Measurements from ENCODE around the gene LCP2. TPM values are rescaled to one million over a fixed set of nuclear protein-coding genes. Genes with fewer than 3 reads are reported as not detected.

Gene LCP2
- total and polyA plus RNA-seq, 2 of the 4 experiments (the other 2 are of a cell fraction) = not detected

- Histone ChIP-seq H3K9me1 (ENCODE audit: insufficient read depth, low read length) (no peaks in the 10 kb centered on the region), H3K4me1 (ENCODE audit: control insufficient read depth, insufficient read depth, low read length) (no peaks in the 10 kb centered on the region), H3K36me3 (ENCODE audit: control insufficient read depth, insufficient read depth, low read length) (no peaks in the 10 kb centered on the region), H3K4ac (ENCODE audit: low read depth, low read length) (no peak overlapping the region), H2BK20ac (ENCODE audit: low read depth, low read length) (no peak overlapping the region), H2BK120ac (ENCODE audit: low read depth, low read length) (no peak overlapping the region), H3K79me1 (ENCODE audit: low read depth in 1 of 2, low read length in 2 of 2) (no peaks in the 10 kb centered on the region), H3K4me2 (ENCODE audit: low read depth, low read length) (no peak overlapping the region), H2AK9ac (replicated peaks; ENCODE audit: low read depth, low read length, poor library complexity) (no peak overlapping the region), H2BK15ac (ENCODE audit: low read depth, low read length) (no peak overlapping the region), H4K91ac (ENCODE audit: insufficient read depth, low read depth, low read length) (no peak overlapping the region), H3K23ac (ENCODE audit: low read depth, low read length) (no peak overlapping the region), H3K27ac (ENCODE audit: insufficient read depth, low read length) (no peak overlapping the region), H3K4me3 (ENCODE audit: insufficient read depth, low read depth, low read length) (no peak overlapping the region), H4K8ac (ENCODE audit: low read depth in 2 of 2, low read length in 2 of 2) (no peak overlapping the region), H3K56ac (ENCODE audit: extremely low read depth, insufficient read depth, low read length) (no peak overlapping the region), H2AFZ (replicated peaks; ENCODE audit: low read length, poor library complexity) (no peak overlapping the region), H2AK5ac (ENCODE audit: low read depth, low read length) (no peak overlapping the region), H2BK5ac (ENCODE audit: low read depth, low read length, poor library complexity, severe bottlenecking) (no peak overlapping the region), H3K9me3 (ENCODE audit: control insufficient read depth, insufficient read depth, low read length) (no peaks in the 10 kb centered on the region), H3K18ac (ENCODE audit: low read depth, low read length) (no peak overlapping the region), H3K14ac (replicated peaks; ENCODE audit: low read depth, low read length) (no peak overlapping the region), H4K5ac (ENCODE audit: low read depth, low read length) (no peak overlapping the region), H3K9ac (ENCODE audit: low read depth, low read length) (no peak overlapping the region), H4K20me1 (ENCODE audit: insufficient read depth, low read length) (no peaks in the 10 kb centered on the region), H3K27me3 (ENCODE audit: control insufficient read depth, insufficient read depth, low read length) (no peaks in the 10 kb centered on the region; the same call in 1 of the 2 replicates)
- intact Hi-C loops (cut with micrococcal nuclease) (no loop called here), in situ Hi-C loops (cut with MboI; ENCODE audit: low sequenced_read_pairs) (no loop called here), dilution Hi-C loops (cut with HindIII; ENCODE audit: low sequenced_read_pairs, unreplicated experiment) (no loop called here)
- DNase-seq = no peak
- POLR2A ChIA-PET (ENCODE audit: unreplicated experiment) = no interaction called here
- CTCF ChIA-PET = no interaction called here
- no TSS peak for BruUV-seq (replicated peaks)
- TF ChIP-seq CEBPB (IDR thresholded peaks at IDR 0.05; ENCODE audit: low read depth, low read length) = no peak
- TF ChIP-seq RCOR1 (IDR thresholded peaks at IDR 0.05; ENCODE audit: insufficient replicate concordance, low read length) = no peak
- no peak for TF ChIP-seq ELK1 (IDR thresholded peaks at IDR 0.05; ENCODE audit: borderline replicate concordance, low read depth, low read length)
- TF ChIP-seq SMC3 (IDR thresholded peaks at IDR 0.05; ENCODE audit: low read depth, low read length) = no peak
- no peak for TF ChIP-seq RFX5 (IDR thresholded peaks at IDR 0.05; ENCODE audit: low read depth, low read length)
- no peak for TF ChIP-seq MAFK (IDR thresholded peaks at IDR 0.05; ENCODE audit: low read depth, low read length)
- TF ChIP-seq MXI1 (IDR thresholded peaks at IDR 0.05; ENCODE audit: borderline replicate concordance, low read depth, low read length) = no peak
- TF ChIP-seq RAD21 (IDR thresholded peaks at IDR 0.05; ENCODE audit: low read length) = no peak
- no peak for TF ChIP-seq CTCF (conservative IDR thresholded peaks at IDR 0.05; ENCODE audit: low read depth, low read length)
- no peak for TF ChIP-seq MAZ (IDR thresholded peaks at IDR 0.05; ENCODE audit: borderline replicate concordance, low read depth, low read length)
- TF ChIP-seq CHD1 (IDR thresholded peaks at IDR 0.05; ENCODE audit: low read depth, low read length) = no peak
- TF ChIP-seq NFE2L2 (IDR thresholded peaks at IDR 0.05; ENCODE audit: low read depth, low read length) = no peak
- TF ChIP-seq BHLHE40 (IDR thresholded peaks at IDR 0.05; ENCODE audit: low read depth, low read length) = no peak
- no peak for TF ChIP-seq FOS (IDR thresholded peaks at IDR 0.05; ENCODE audit: low read depth, low read length)
- no peak for TF ChIP-seq USF2 (IDR thresholded peaks at IDR 0.05; ENCODE audit: low read depth, low read length)
- no peak for TF ChIP-seq POLR2A (IDR thresholded peaks at IDR 0.05; ENCODE audit: low read depth, low read length)
- ATAC-seq (ENCODE audit: low read depth) = no peak
- WGBS, 2 experiments (ENCODE audit: extremely low coverage in 2 of 2, insufficient read length in 1 of 2) = no CpG with 5 or more reads among the region's 2 CpGs
These were observed 96.3 kb downstream of the LCP2 start for GRCh38 chr5:170201311-170201710.
